ENCODE measurements around the gene KRT33B.

KRT33B gene

DNA sequence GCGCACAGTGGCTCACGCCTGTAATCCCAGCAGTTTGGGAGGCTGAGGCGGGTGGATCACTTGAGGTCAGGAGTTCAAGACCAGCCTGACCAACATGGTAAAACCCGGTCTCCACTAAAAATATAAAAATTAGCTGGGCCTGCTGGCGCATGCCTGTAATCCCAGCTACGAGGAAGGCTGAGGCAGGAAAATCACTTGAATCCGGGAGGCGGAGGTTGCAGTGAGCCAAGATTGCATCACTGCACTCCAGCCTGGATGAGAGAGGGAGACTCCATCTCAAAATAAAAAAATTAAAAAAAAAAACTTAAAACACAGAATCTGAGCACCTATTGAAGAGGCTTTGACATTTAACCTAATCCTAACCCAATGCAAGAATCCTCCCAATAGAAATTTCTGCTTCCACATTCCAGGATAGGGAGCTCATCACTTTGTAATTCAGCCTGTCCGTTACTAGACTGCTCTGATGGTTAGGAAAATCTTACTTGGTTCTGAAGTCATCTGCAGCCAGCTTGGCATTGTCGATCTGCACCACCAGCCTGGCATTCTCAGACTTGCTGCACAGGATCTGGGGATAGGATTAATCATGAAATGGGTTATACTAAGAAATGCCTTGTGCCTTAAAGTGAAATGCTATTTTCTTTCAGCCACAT lies 2.1 kb downstream of the KRT33B start:
- TF ChIP-seq TAF1 (IDR thresholded peaks at IDR 0.05; ENCODE audit: borderline replicate concordance, insufficient read depth, low read length) = no peak
- TF ChIP-seq POLR2AphosphoS5 (IDR thresholded peaks at IDR 0.05; ENCODE audit: low read depth, low read length) = no peak
- TF ChIP-seq REST (IDR thresholded peaks at IDR 0.05; ENCODE audit: insufficient read depth in 1 of 2, low read depth in 2 of 2, low read length in 2 of 2) = no peak
- TF ChIP-seq FOXP2 (optimal IDR thresholded peaks at IDR 0.05; ENCODE audit: borderline replicate concordance, extremely low read depth, extremely low read length, insufficient read depth) = no peak
- TF ChIP-seq SIN3A (IDR thresholded peaks at IDR 0.05; ENCODE audit: borderline replicate concordance, insufficient read depth, low read length) = no peak

- TF ChIP-seq FOXP2 (optimal IDR thresholded peaks at IDR 0.05; ENCODE audit: borderline replicate concordance, extremely low read depth, extremely low read length, insufficient read depth) = no peak
- no peak for TF ChIP-seq TAF1 (IDR thresholded peaks at IDR 0.05; ENCODE audit: borderline replicate concordance, insufficient read depth, low read length)
- no peak for TF ChIP-seq SIN3A (IDR thresholded peaks at IDR 0.05; ENCODE audit: borderline replicate concordance, insufficient read depth, low read length)
- TF ChIP-seq POLR2AphosphoS5 (IDR thresholded peaks at IDR 0.05; ENCODE audit: low read depth, low read length) = no peak
- TF ChIP-seq REST (IDR thresholded peaks at IDR 0.05; ENCODE audit: insufficient read depth in 1 of 2, low read depth in 2 of 2, low read length in 2 of 2) = no peak
These were observed 3.5 kb downstream of the KRT33B start for GRCh38 chr17:41366070-41366469.

- TF ChIP-seq POLR2AphosphoS5 (IDR thresholded peaks at IDR 0.05; ENCODE audit: low read depth, low read length) = no peak
- no peak for TF ChIP-seq TAF1 (IDR thresholded peaks at IDR 0.05; ENCODE audit: borderline replicate concordance, insufficient read depth, low read length)
- TF ChIP-seq SIN3A (IDR thresholded peaks at IDR 0.05; ENCODE audit: borderline replicate concordance, insufficient read depth, low read length) = no peak
- TF ChIP-seq REST (IDR thresholded peaks at IDR 0.05; ENCODE audit: insufficient read depth in 1 of 2, low read depth in 2 of 2, low read length in 2 of 2) = no peak
- no peak for TF ChIP-seq FOXP2 (optimal IDR thresholded peaks at IDR 0.05; ENCODE audit: borderline replicate concordance, extremely low read depth, extremely low read length, insufficient read depth)
These were observed 5.7 kb downstream of the KRT33B start for GRCh38 chr17:41363881-41364280.

- TF ChIP-seq POLR2AphosphoS5 (IDR thresholded peaks at IDR 0.05; ENCODE audit: low read depth, low read length) (no peak), FOXP2 (optimal IDR thresholded peaks at IDR 0.05; ENCODE audit: borderline replicate concordance, extremely low read depth, extremely low read length, insufficient read depth) (no peak), REST (IDR thresholded peaks at IDR 0.05; ENCODE audit: insufficient read depth in 1 of 2, low read depth in 2 of 2, low read length in 2 of 2) (no peak), SIN3A (IDR thresholded peaks at IDR 0.05; ENCODE audit: borderline replicate concordance, insufficient read depth, low read length) (no peak), TAF1 (IDR thresholded peaks at IDR 0.05; ENCODE audit: borderline replicate concordance, insufficient read depth, low read length) (no peak)
These were observed 9.2 kb downstream of the KRT33B start for GRCh38 chr17:41360296-41360995.

All from PFSK-1 (cell line).